NB4 (cell line): ENCODE results near the gene LSG1.

ENCODE experiments used
- POLR2A ChIP-seq: IDR thresholded peaks from 2 replicates; pipeline ENCODE4 v1.6.1; 2011; ENCODE audit warnings: mild to moderate bottlenecking; ENCODE audit not compliant: insufficient read length; ENCODE audit errors: extremely low read depth
- TF ChIP-seq, protein P1 (sequence below): IDR thresholded peaks from one replicate; pipeline ENCODE4 v1.5.1; 2012; ENCODE audit warnings: low read depth, low read length
- TF ChIP-seq, protein P2 (sequence below): IDR thresholded peaks from 2 replicates; pipeline ENCODE4 v1.6.1; 2011; ENCODE audit warnings: low read depth, low read length

DNA sequence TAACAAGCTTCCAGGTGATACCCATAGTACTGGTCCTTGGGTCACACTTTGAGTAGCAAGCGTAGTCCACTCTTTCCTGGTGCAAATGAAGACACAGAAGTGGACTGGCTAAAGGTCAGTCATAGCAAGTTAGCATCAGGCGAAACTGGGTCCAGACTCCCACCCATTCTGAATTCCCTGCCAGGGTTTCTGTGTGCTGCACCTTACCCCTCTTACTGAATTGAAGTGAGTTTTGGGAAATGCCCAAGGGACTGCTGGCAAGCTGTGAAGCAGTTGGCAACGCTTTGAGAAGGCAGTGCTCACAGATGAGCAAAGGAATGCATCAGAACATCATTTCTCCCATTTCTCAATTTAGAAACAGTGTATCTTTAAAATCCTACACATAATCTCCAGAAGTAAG lies 1.8 kb upstream of the LSG1 start:
- TF ChIP-seq, protein P1, sequence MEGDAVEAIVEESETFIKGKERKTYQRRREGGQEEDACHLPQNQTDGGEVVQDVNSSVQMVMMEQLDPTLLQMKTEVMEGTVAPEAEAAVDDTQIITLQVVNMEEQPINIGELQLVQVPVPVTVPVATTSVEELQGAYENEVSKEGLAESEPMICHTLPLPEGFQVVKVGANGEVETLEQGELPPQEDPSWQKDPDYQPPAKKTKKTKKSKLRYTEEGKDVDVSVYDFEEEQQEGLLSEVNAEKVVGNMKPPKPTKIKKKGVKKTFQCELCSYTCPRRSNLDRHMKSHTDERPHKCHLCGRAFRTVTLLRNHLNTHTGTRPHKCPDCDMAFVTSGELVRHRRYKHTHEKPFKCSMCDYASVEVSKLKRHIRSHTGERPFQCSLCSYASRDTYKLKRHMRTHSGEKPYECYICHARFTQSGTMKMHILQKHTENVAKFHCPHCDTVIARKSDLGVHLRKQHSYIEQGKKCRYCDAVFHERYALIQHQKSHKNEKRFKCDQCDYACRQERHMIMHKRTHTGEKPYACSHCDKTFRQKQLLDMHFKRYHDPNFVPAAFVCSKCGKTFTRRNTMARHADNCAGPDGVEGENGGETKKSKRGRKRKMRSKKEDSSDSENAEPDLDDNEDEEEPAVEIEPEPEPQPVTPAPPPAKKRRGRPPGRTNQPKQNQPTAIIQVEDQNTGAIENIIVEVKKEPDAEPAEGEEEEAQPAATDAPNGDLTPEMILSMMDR = no peak
- TF ChIP-seq, protein P2, sequence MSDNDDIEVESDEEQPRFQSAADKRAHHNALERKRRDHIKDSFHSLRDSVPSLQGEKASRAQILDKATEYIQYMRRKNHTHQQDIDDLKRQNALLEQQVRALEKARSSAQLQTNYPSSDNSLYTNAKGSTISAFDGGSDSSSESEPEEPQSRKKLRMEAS = no peak
- no peak for TF ChIP-seq POLR2A
